Measurements from ENCODE around the gene SINHCAF. TPM values are rescaled to one million over a fixed set of nuclear protein-coding genes. Genes with fewer than 3 reads are reported as not detected.

The SINHCAF gene
- total RNA-seq, 1 experiment from 2014 or later: 68.8 TPM

DNA sequence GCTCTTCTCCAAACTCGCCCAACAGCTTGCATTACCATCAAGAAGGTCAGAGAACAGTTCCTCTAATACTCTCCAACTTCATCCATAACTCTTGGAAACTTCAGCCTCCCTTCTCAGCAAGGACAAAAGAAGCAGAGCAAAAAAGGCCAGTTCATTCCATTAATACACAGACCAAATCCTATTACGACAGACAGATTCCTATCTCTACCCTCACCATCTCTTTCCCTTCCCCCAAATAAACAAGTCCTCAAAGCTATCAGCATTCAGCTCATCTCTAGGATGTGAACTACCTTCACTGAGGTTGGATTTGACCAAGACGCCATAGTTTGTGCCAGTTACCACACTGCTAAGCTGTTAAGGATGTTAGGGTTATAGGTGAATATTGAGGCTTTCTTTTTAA lies 25.2 kb downstream of the SINHCAF start:
- TF ChIP-seq, protein P1, sequence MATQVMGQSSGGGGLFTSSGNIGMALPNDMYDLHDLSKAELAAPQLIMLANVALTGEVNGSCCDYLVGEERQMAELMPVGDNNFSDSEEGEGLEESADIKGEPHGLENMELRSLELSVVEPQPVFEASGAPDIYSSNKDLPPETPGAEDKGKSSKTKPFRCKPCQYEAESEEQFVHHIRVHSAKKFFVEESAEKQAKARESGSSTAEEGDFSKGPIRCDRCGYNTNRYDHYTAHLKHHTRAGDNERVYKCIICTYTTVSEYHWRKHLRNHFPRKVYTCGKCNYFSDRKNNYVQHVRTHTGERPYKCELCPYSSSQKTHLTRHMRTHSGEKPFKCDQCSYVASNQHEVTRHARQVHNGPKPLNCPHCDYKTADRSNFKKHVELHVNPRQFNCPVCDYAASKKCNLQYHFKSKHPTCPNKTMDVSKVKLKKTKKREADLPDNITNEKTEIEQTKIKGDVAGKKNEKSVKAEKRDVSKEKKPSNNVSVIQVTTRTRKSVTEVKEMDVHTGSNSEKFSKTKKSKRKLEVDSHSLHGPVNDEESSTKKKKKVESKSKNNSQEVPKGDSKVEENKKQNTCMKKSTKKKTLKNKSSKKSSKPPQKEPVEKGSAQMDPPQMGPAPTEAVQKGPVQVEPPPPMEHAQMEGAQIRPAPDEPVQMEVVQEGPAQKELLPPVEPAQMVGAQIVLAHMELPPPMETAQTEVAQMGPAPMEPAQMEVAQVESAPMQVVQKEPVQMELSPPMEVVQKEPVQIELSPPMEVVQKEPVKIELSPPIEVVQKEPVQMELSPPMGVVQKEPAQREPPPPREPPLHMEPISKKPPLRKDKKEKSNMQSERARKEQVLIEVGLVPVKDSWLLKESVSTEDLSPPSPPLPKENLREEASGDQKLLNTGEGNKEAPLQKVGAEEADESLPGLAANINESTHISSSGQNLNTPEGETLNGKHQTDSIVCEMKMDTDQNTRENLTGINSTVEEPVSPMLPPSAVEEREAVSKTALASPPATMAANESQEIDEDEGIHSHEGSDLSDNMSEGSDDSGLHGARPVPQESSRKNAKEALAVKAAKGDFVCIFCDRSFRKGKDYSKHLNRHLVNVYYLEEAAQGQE (IDR thresholded peaks at IDR 0.05; ENCODE audit: insufficient read depth in 1 of 2, low read depth in 2 of 2, low read length in 1 of 2): no peak
- TF ChIP-seq POLR2AphosphoS5 (IDR thresholded peaks at IDR 0.05; ENCODE audit: low read depth, low read length) (no peak), TCF7L2 (IDR thresholded peaks at IDR 0.05; ENCODE audit: low read depth, low read length) (no peak)
- Histone ChIP-seq H3K4me1 (ENCODE audit: control insufficient read depth, insufficient read depth, low read length) (no peaks in the 10 kb centered on the region), H3K36me3 (ENCODE audit: control insufficient read depth, insufficient read depth, low read length) (peaks cover 4% of the 10 kb centered on the region; the same call in 1 of the 2 replicates), H3K27me3 (ENCODE audit: control insufficient read depth, insufficient read depth, low read length) (no peaks in the 10 kb centered on the region), H3K27ac (ENCODE audit: low read length) (no peak overlapping the region), H3K9me3 (ENCODE audit: control insufficient read depth, insufficient read depth, low read depth, low read length) (no peaks in the 10 kb centered on the region), H3K4me3 (ENCODE audit: low read depth in 2 of 2, low read length in 2 of 2) (no peak overlapping the region)
- intact Hi-C loops (cut with micrococcal nuclease; ENCODE audit: unreplicated experiment): no loop called here
- ChIA-PET POLR2A (no interaction called here), CTCF (no interaction called here)
- in situ Hi-C loops (cut with HindIII; ENCODE audit: low pct_unique_long_range_greater_than_20kb, low sequenced_read_pairs): no loop called here
- no peak for ATAC-seq
- BruUV-seq (replicated peaks): no TSS peak
- DNase-seq (ENCODE audit: low read depth, low spot score): no peak

- Histone ChIP-seq H3K4me1 (ENCODE audit: control insufficient read depth, insufficient read depth, low read length) (no peaks in the 10 kb centered on the region), H3K4me3 (ENCODE audit: low read depth in 2 of 2, low read length in 2 of 2) (no peak overlapping the region), H3K36me3 (ENCODE audit: control insufficient read depth, insufficient read depth, low read length) (peaks cover 6% of the 10 kb centered on the region; the same call in 1 of the 2 replicates), H3K9me3 (ENCODE audit: control insufficient read depth, insufficient read depth, low read depth, low read length) (no peaks in the 10 kb centered on the region), H3K27ac (ENCODE audit: low read length) (no peak overlapping the region), H3K27me3 (ENCODE audit: control insufficient read depth, insufficient read depth, low read length) (no peaks in the 10 kb centered on the region)
- ATAC-seq: no peak
- in situ Hi-C loops (cut with HindIII; ENCODE audit: low pct_unique_long_range_greater_than_20kb, low sequenced_read_pairs) (no loop called here), intact Hi-C loops (cut with micrococcal nuclease; ENCODE audit: unreplicated experiment) (no loop called here)
- BruUV-seq (replicated peaks): no TSS peak
- TF ChIP-seq TCF7L2 (IDR thresholded peaks at IDR 0.05; ENCODE audit: low read depth, low read length): no peak
- no peak for TF ChIP-seq CTCF (IDR thresholded peaks at IDR 0.05)
- TF ChIP-seq SIN3A (IDR thresholded peaks at IDR 0.05; ENCODE audit: borderline replicate concordance, insufficient read depth, low read depth, low read length): no peak
- TF ChIP-seq POLR2AphosphoS5 (IDR thresholded peaks at IDR 0.05; ENCODE audit: low read depth, low read length): no peak
- TF ChIP-seq, protein P1 (IDR thresholded peaks at IDR 0.05; ENCODE audit: insufficient read depth in 1 of 2, low read depth in 2 of 2, low read length in 1 of 2): no peak
- DNase-seq (ENCODE audit: low read depth, low spot score): no peak
- CTCF ChIA-PET: no interaction called here
- POLR2A ChIA-PET: interaction anchor here (0.7 kb wide), 1 partner anchor 43 kb away, joined by 3 read pairs; no protein-coding TSS in a partner anchor
Observed at GRCh38 chr12:31300341-31300740, 25.6 kb downstream of the SINHCAF start.

Data from Panc1 (cell line).